H9 (cell line): ENCODE results near the gene ZNRF1. TPM values are rescaled to one million over a fixed set of nuclear protein-coding genes. Genes with fewer than 3 reads are reported as not detected.

Source experiments
- DNase-seq: peaks from one replicate; pipeline ENCODE4 v3.0.0-alpha.2; 2017
- H2AFZ ChIP-seq: one replicate; pipeline ENCODE4 v1.6.1; 2013; ENCODE audit warnings: mild to moderate bottlenecking, low read length, control low read depth, moderate library complexity
- H2AK5ac ChIP-seq: 2 replicates; pipeline ENCODE4 v1.6.1; 2013; ENCODE audit warnings: low read length, control low read depth, mixed read lengths; ENCODE audit not compliant: insufficient read length
- H2BK120ac ChIP-seq: one replicate; pipeline ENCODE4 v1.6.1; 2013; ENCODE audit warnings: low read depth, mild to moderate bottlenecking, low read length, control low read depth, inconsistent platforms; ENCODE audit not compliant: poor library complexity, severe bottlenecking
- H2BK12ac ChIP-seq: 2 replicates; pipeline ENCODE4 v1.6.1; 2013; ENCODE audit warnings: low read length, control low read depth, mixed read lengths, low read depth; ENCODE audit not compliant: insufficient read length
- H2BK15ac ChIP-seq: 2 replicates; pipeline ENCODE4 v1.6.1; 2013; ENCODE audit warnings: low read depth, low read length, control low read depth
- H2BK20ac ChIP-seq: one replicate; pipeline ENCODE4 v1.6.1; 2013; ENCODE audit warnings: low read depth, mild to moderate bottlenecking, low read length, control low read depth, inconsistent platforms; ENCODE audit not compliant: poor library complexity, severe bottlenecking
- H2BK5ac ChIP-seq: 2 replicates; pipeline ENCODE4 v1.6.1; 2013; ENCODE audit warnings: low read length, control low read depth, mixed read lengths; ENCODE audit not compliant: insufficient read length
- H3K14ac ChIP-seq: 2 replicates; pipeline ENCODE4 v1.6.1; 2013; ENCODE audit warnings: low read length, control low read depth; ENCODE audit not compliant: insufficient read depth
- H3K18ac ChIP-seq: 2 replicates; pipeline ENCODE4 v1.6.1; 2013; ENCODE audit warnings: low read depth, mild to moderate bottlenecking, mixed read lengths, low read length, control low read depth; ENCODE audit not compliant: insufficient read length
- H3K23ac ChIP-seq: 2 replicates; pipeline ENCODE4 v1.6.1; 2013; ENCODE audit warnings: low read length, control low read depth, mixed read lengths, low read depth; ENCODE audit not compliant: insufficient read length
- H3K23me2 ChIP-seq: 2 replicates; pipeline ENCODE4 v1.6.1; 2013; ENCODE audit warnings: low read depth, mild to moderate bottlenecking, mixed read lengths, low read length, control low read depth; ENCODE audit not compliant: insufficient read length, poor library complexity, severe bottlenecking
- H3K27ac ChIP-seq: 2 replicates; pipeline ENCODE4 v1.5.1; 2013; ENCODE audit warnings: low read length, control low read depth, mixed read lengths, low read depth; ENCODE audit not compliant: insufficient read length
- H3K27me3 ChIP-seq: 2 replicates; pipeline ENCODE4 v1.6.1; 2013; ENCODE audit warnings: low read length, control low read depth, inconsistent platforms; ENCODE audit not compliant: insufficient read depth
- H3K4ac ChIP-seq: 2 replicates; pipeline ENCODE4 v1.6.1; 2013; ENCODE audit warnings: low read depth, mild to moderate bottlenecking, control low read depth, inconsistent platforms, low read length, moderate library complexity
- H3K4me1 ChIP-seq: 2 replicates; pipeline ENCODE4 v1.6.1; 2013; ENCODE audit warnings: low read length, control low read depth, inconsistent platforms; ENCODE audit not compliant: insufficient read depth
- H3K4me2 ChIP-seq: 2 replicates; pipeline ENCODE4 v1.6.1; 2013; ENCODE audit warnings: low read length, control low read depth, mixed read lengths; ENCODE audit not compliant: insufficient read length, insufficient read depth
- H3K56ac ChIP-seq: 2 replicates; pipeline ENCODE4 v1.6.1; 2013; ENCODE audit warnings: low read depth, mild to moderate bottlenecking, mixed read lengths, low read length, control low read depth; ENCODE audit not compliant: insufficient read length
- H3K79me1 ChIP-seq: 2 replicates; pipeline ENCODE4 v1.6.1; 2013; ENCODE audit warnings: low read depth, mild to moderate bottlenecking, moderate library complexity, low read length, control low read depth, inconsistent platforms; ENCODE audit not compliant: insufficient read depth, poor library complexity, severe bottlenecking
- H3K79me2 ChIP-seq: 2 replicates; pipeline ENCODE4 v1.6.1; 2013; ENCODE audit warnings: low read length, control low read depth, inconsistent platforms; ENCODE audit not compliant: insufficient read depth
- H3K9ac ChIP-seq: 2 replicates; pipeline ENCODE4 v1.6.1; 2013; ENCODE audit warnings: low read length, control low read depth, mixed read lengths; ENCODE audit not compliant: insufficient read length; ENCODE audit errors: extremely low read depth
- H3K9me3 ChIP-seq: one replicate; pipeline ENCODE4 v1.6.1; 2013; ENCODE audit warnings: low read depth, low read length, inconsistent platforms; ENCODE audit not compliant: control insufficient read depth
- H3T11ph ChIP-seq: one replicate; pipeline ENCODE4 v1.6.1; 2013; ENCODE audit warnings: mild to moderate bottlenecking, low read length, control low read depth, inconsistent platforms
- H4K20me1 ChIP-seq: one replicate; pipeline ENCODE4 v1.6.1; 2013; ENCODE audit not compliant: control insufficient read depth, insufficient read length, insufficient read depth
- H4K5ac ChIP-seq: 2 replicates; pipeline ENCODE4 v1.6.1; 2013; ENCODE audit warnings: low read depth, mild to moderate bottlenecking, mixed read lengths, low read length, control low read depth; ENCODE audit not compliant: insufficient read length
- H4K8ac ChIP-seq: replicated peaks from 2 replicates; pipeline ENCODE4 v1.6.1; 2013; ENCODE audit warnings: low read length, control low read depth, mixed read lengths, low read depth; ENCODE audit not compliant: insufficient read length
- H4K91ac ChIP-seq: 2 replicates; pipeline ENCODE4 v1.6.1; 2013; ENCODE audit warnings: low read depth, mild to moderate bottlenecking, moderate library complexity, mixed read lengths, low read length, control low read depth; ENCODE audit not compliant: insufficient read length
- H3K27ac Mint-ChIP-seq, 3 experiments: 2 replicates in 2 of 3; 3 replicates in 1 of 3; pipeline ENCODE4 v1.8.0; 2020 to 2021; ENCODE audit warnings: mixed read lengths in 3 of 3, mild to moderate bottlenecking in 1 of 3, moderate library complexity in 1 of 3
- H3K27me3 Mint-ChIP-seq: 2 replicates; pipeline ENCODE4 v1.8.0; 2021; ENCODE audit warnings: low read depth, mild to moderate bottlenecking, moderate library complexity, mixed read lengths
- H3K36me3 Mint-ChIP-seq, 3 experiments: 2 replicates in 2 of 3; 3 replicates in 1 of 3; pipeline ENCODE4 v1.8.0; 2020 to 2021; ENCODE audit warnings: low read depth in 3 of 3, mixed read lengths in 3 of 3; ENCODE audit not compliant: insufficient read depth in 1 of 3
- H3K4me1 Mint-ChIP-seq, 2 experiments: 2 replicates each; pipeline ENCODE4 v1.8.0; 2020; ENCODE audit warnings: mixed read lengths in 2 of 2
- H3K4me3 Mint-ChIP-seq, 2 experiments: 2 replicates in 1 of 2; 3 replicates in 1 of 2; pipeline ENCODE4 v1.8.0; 2020 to 2021; ENCODE audit warnings: mild to moderate bottlenecking in 2 of 2, mixed read lengths in 2 of 2, moderate library complexity in 1 of 2
- H3K9me3 Mint-ChIP-seq, 2 experiments: 2 replicates in 1 of 2; 3 replicates in 1 of 2; pipeline ENCODE4 v1.8.0; 2020; ENCODE audit warnings: mild to moderate bottlenecking in 2 of 2, mixed read lengths in 2 of 2, moderate library complexity in 1 of 2
- WGBS: extraction: QIAGEN DNeasy Blood & Tissue Kit; methylation state at CpG from one replicate; pipeline ENCODE4 v1.1.7; 2013; ENCODE audit warnings: missing lambda C conversion rate, low lambda C conversion rate, mixed read lengths; ENCODE audit not compliant: insufficient read length; ENCODE audit errors: extremely low coverage; 5-methylcytosine and 5-hydroxymethylcytosine counted together
- total RNA-seq: library from RNA; stranded (reverse); gene quantifications from 2 replicates; pipeline ENCODE4 v1.2.1, GENCODE V29; 2021
- TF ChIP-seq, protein P1 (sequence below): fragments of 200-600 bp; sonication (generic); conservative IDR thresholded peaks from 3 replicates; pipeline ENCODE4 v1.8.0; 2021; ENCODE audit warnings: antibody characterized with exemption, mild to moderate bottlenecking

ZNRF1 gene
- total RNA-seq, 1 experiment from 2014 or later: 49.6 TPM

DNA sequence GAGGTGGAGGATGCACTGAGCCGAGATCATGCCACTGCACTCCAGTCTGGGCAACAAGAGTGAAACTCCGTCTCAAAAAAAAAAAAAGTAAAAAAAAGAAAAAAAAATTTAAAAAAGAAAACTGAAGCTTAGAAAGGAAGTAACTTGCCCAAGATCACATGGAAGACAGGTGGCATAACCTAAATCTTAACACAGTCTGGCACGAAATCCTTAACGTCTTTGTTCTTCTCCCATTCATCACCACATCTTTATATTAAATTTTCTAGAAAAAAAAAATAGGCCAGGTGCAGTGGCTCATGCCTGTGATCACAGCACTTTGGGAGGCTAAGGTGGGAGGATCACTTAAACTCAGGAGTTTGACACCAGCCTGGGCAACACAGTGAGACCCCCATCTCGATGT, 23.2 kb upstream of the ZNRF1 start:
- H2AK5ac ChIP-seq: no peak overlapping the region

More for the DNA sequence above, 23.2 kb upstream of the ZNRF1 start:
- WGBS: no CpG with 5 or more reads among the region's 5 CpGs
- Histone ChIP-seq H2BK12ac (no peak overlapping the region), H4K20me1 (no peaks in the 10 kb centered on the region), H4K8ac (no peak overlapping the region), H2BK20ac (no peak overlapping the region), H2AFZ (no peak overlapping the region), H2BK120ac (no peak overlapping the region), H3K4me2 (no peak overlapping the region), H3K79me2 (no peaks in the 10 kb centered on the region), H3K79me1 (peaks cover 3% of the 10 kb centered on the region), H4K91ac (no peak overlapping the region), H3K27me3 (no peaks in the 10 kb centered on the region), H3K9ac (no peak overlapping the region), H2BK15ac (no peak overlapping the region), H3K18ac (no peak overlapping the region), H3K14ac (no peak overlapping the region), H2BK5ac (no peak overlapping the region), H3T11ph (no peak overlapping the region), H3K27ac (no peak overlapping the region), H3K9me3 (no peaks in the 10 kb centered on the region), H4K5ac (no peak overlapping the region), H3K4ac (no peak overlapping the region), H3K23me2 (no peaks in the 10 kb centered on the region), H3K56ac (no peak overlapping the region), H3K4me1 (no peaks in the 10 kb centered on the region), H3K23ac (no peak overlapping the region)
- DNase-seq: no peak
- TF ChIP-seq, protein P1, sequence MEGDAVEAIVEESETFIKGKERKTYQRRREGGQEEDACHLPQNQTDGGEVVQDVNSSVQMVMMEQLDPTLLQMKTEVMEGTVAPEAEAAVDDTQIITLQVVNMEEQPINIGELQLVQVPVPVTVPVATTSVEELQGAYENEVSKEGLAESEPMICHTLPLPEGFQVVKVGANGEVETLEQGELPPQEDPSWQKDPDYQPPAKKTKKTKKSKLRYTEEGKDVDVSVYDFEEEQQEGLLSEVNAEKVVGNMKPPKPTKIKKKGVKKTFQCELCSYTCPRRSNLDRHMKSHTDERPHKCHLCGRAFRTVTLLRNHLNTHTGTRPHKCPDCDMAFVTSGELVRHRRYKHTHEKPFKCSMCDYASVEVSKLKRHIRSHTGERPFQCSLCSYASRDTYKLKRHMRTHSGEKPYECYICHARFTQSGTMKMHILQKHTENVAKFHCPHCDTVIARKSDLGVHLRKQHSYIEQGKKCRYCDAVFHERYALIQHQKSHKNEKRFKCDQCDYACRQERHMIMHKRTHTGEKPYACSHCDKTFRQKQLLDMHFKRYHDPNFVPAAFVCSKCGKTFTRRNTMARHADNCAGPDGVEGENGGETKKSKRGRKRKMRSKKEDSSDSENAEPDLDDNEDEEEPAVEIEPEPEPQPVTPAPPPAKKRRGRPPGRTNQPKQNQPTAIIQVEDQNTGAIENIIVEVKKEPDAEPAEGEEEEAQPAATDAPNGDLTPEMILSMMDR: no peak
- Mint-ChIP-seq H3K4me1 (no peaks in the 10 kb centered on the region; a peak in 1 of 4 replicates), H3K27ac (no peak overlapping the region), H3K36me3 (peaks cover 19 to 23% (median 22%) of the 10 kb centered on the region in 3 experiments), H3K9me3 (no peaks in the 10 kb centered on the region), H3K27me3 (no peaks in the 10 kb centered on the region), H3K4me3 (no peak overlapping the region)
